ENCODE results near the gene OR51T1. TPM values are rescaled to one million over a fixed set of nuclear protein-coding genes. Genes with fewer than 3 reads are reported as not detected.

Gene OR51T1
- not detected in 2 replicates for total RNA-seq

DNA sequence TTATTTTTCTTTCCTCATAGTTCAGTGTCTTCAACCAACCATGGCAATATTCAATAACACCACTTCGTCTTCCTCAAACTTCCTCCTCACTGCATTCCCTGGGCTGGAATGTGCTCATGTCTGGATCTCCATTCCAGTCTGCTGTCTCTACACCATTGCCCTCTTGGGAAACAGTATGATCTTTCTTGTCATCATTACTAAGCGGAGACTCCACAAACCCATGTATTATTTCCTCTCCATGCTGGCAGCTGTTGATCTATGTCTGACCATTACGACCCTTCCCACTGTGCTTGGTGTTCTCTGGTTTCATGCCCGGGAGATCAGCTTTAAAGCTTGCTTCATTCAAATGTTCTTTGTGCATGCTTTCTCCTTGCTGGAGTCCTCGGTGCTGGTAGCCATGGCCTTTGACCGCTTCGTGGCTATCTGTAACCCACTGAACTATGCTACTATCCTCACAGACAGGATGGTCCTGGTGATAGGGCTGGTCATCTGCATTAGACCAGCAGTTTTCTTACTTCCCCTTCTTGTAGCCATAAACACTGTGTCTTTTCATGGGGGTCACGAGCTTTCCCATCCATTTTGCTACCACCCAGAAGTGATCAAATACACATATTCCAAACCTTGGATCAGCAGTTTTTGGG is at the start of gene OR51T1:
Gene OR51T1, plus strand, starts transcription at position 41 of the 641 bp plus-strand sequence. Its CDS starts 0 bp downstream, at position 41.

DNA sequence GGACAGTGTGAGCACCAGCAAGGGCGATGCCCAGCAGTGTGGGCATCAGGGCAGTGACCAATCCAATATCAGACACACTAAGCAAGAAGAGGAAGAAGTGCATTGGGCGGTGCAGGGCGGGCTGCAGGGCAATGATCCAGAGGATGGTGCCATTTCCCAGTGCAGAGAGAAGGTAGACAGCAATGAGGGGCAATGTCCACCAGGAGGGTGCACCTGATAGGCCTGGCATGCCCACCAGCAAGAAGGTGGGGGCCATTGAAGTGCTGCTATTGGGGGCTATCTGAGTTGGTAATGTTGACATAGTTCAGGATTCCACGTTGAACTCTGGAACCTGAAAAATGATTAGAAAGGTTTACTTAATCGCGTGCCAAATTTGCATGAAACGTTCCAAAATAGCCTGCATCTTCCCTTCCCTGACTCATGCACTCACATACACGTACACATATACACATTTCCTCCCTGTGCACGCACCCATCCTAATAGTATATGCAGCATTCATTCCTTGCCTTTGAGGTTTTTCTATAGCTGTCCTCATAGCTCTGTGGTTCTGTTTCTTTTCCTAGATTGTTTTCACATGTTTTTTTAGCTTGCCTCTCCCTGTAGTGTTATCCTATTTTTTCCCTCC is 32.7 kb upstream of the OR51T1 start, which contains the start of gene OR51S1:
Gene OR51S1, minus strand, starts transcription at position 301 of the 625 bp plus-strand sequence. Its CDS starts 0 bp downstream, at position 301.

GRCh38 chr11:4903484-4903883 is 21.8 kb downstream of the OR51T1 start, which contains the start of gene OR51A7:
TSS of gene OR51A7 (plus strand) at chr11:4903783. CDS start at chr11:4907370, 3,587 bp downstream.

GRCh38 chr11:4919250-4919649 is 37.5 kb downstream of the OR51T1 start, which contains the start of gene OR51G2:
TSS of gene OR51G2 (minus strand) at chr11:4919350. CDS start at chr11:4915663, 3,687 bp downstream.

DNA sequence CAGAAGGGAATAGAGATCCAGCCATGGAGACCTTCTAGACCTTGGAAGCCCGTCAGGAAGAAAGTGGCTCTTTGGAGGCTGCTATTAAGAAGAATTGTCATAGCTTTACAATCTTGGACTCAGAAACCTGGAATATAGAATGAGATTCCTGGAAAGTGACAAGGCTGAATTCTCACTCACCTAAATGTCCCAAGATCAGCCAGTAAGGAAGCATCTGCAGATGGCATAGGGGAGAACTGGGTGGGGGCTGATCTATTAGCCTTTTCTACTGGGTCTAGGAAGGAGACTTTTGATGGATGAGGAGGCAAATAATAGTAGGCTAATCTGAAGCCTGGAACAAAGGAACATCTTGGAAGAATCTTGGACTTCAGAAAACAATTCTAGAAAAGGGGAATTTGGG is 42.5 kb downstream of the OR51T1 start, which contains the start of gene OR51G1:
Gene OR51G1, minus strand, starts transcription at position 101 of the 400 bp plus-strand sequence. Its CDS starts 0 bp downstream, at position 101.

Other genes starting within 250 kb of the OR51T1 start
- not detected in 2 replicates for gene OR51D1, start 244.4 kb upstream of the OR51T1 start, total RNA-seq
- gene OR51E1, start 237.9 kb upstream of the OR51T1 start, total RNA-seq, result not detected in 2 replicates
- not detected in 2 replicates for gene OR51E2, start 184.0 kb upstream of the OR51T1 start, total RNA-seq
- gene MMP26, start 177.1 kb upstream of the OR51T1 start, total RNA-seq, result not detected in 2 replicates
- gene OR51F1, start 112.0 kb upstream of the OR51T1 start, total RNA-seq, result not detected in 2 replicates
- gene OR52R1, start 77.5 kb upstream of the OR51T1 start, total RNA-seq, result not detected in 2 replicates
- gene OR51F2, start 60.6 kb upstream of the OR51T1 start, total RNA-seq, result not detected in 2 replicates
- not detected in 2 replicates for gene OR51S1, start 32.7 kb upstream of the OR51T1 start, total RNA-seq
- gene OR51A7, start 21.9 kb downstream of the OR51T1 start, total RNA-seq, result not detected in 2 replicates
- gene OR51G2, start 37.5 kb downstream of the OR51T1 start, total RNA-seq, result not detected in 2 replicates
- gene OR51G1, start 42.4 kb downstream of the OR51T1 start, total RNA-seq, result not detected in 2 replicates
- gene OR51A4, start 65.7 kb downstream of the OR51T1 start, total RNA-seq, result not detected in 2 replicates
- gene OR51A2, start 73.8 kb downstream of the OR51T1 start, total RNA-seq, result not detected in 2 replicates
- not detected in 2 replicates for gene OR51L1, start 113.0 kb downstream of the OR51T1 start, total RNA-seq
- gene OR52J3, start 164.6 kb downstream of the OR51T1 start, total RNA-seq, result not detected in 2 replicates
- gene OR52E2, start 177.7 kb downstream of the OR51T1 start, total RNA-seq, result not detected in 2 replicates
- not detected in 2 replicates for gene OR52E1, start 187.7 kb downstream of the OR51T1 start, total RNA-seq